Uterus (tissue), 4 donors: ENCODE data around the gene AKR1D1. TPM values are rescaled to one million over a fixed set of nuclear protein-coding genes. Genes with fewer than 3 reads are reported as not detected.
"Not testable (repeated sequence)": the region's sequence is repeated elsewhere in the genome, so short reads cannot be mapped to it uniquely, and the experiment has no call there.

Source experiments
- DNase-seq, 2 donors: peaks; one replicate each; pipeline ENCODE4 v3.0.0-alpha.2; 2019 to 2020
- H3K27ac ChIP-seq, 2 donors: fragments of 200-600 bp; sonication (generic); 1 replicate in 1 of 2; 2 replicates in 1 of 2; pipeline ENCODE4 v1.5.1; 2016 to 2018
- H3K27me3 ChIP-seq, 2 donors: fragments of 200-600 bp; sonication (generic); one replicate each; pipeline ENCODE4 v1.5.1; 2018 to 2019; ENCODE audit warnings: control low read depth in 1 of 2
- H3K36me3 ChIP-seq, 2 donors: fragments of 200-600 bp; sonication (generic); one replicate each; pipeline ENCODE4 v1.5.1; 2019; ENCODE audit warnings: control low read depth in 1 of 2
- H3K4me1 ChIP-seq, 2 donors: fragments of 200-600 bp; sonication (generic); one replicate each; pipeline ENCODE4 v1.5.1; 2018 to 2019; ENCODE audit warnings: control low read depth in 1 of 2
- H3K4me3 ChIP-seq, 2 donors: fragments of 200-600 bp; sonication (generic); 1 replicate in 1 of 2; 2 replicates in 1 of 2; pipeline ENCODE4 v1.5.1; 2018 to 2019; ENCODE audit warnings: mild to moderate bottlenecking in 1 of 2
- H3K9me3 ChIP-seq, 2 donors: fragments of 200-600 bp; sonication (generic); one replicate each; pipeline ENCODE4 v1.5.1; 2019; ENCODE audit warnings: control low read depth in 1 of 2
- CTCF ChIP-seq, 4 experiments: fragments of 200-600 bp in 2 of 4; fragments of 450-650 bp in 2 of 4; sonication (generic) in 2 of 4; IDR thresholded peaks; one replicate each; pipeline ENCODE4 v1.5.1; 2016 to 2019; ENCODE audit warnings: antibody characterized with exemption in 4 of 4, mild to moderate bottlenecking in 2 of 4, moderate library complexity in 1 of 4
- POLR2A ChIP-seq, 2 donors: fragments of 450-650 bp; IDR thresholded peaks; one replicate each; pipeline ENCODE4 v1.6.1; 2016; ENCODE audit warnings: antibody characterized with exemption in 2 of 2, mild to moderate bottlenecking in 1 of 2, moderate library complexity in 1 of 2
- intact Hi-C: fragments of 100-400 bp; cut with DNase I; formaldehyde crosslinking; loops from one replicate; pipeline ENCODE4 v1.15.1; 2023; ENCODE audit warnings: low total_unique reads
- total RNA-seq, 4 donors: library from RNA; depleted of rRNA in 3 of 4; stranded (reverse); fragments of >200 nt in 3 of 4; gene quantifications; one replicate each; pipeline versions ENCODE4 v1.1.0 to v1.2.4, GENCODE V29; 2014 to 2023
- donor health status: DM: yes; HTN: yes; CAD: no.

The AKR1D1 gene
- total RNA-seq, 4 donors from 2014 or later, result not detected

GRCh38 chr7:138144958-138145357 is 68.7 kb downstream of the AKR1D1 start:
- Histone ChIP-seq H3K4me1 (no peaks in the 10 kb centered on the region), H3K4me3 (no peak overlapping the region), H3K27ac (no peak overlapping the region), H3K36me3 (no peaks in the 10 kb centered on the region), H3K27me3 (no peaks in the 10 kb centered on the region), H3K9me3 (no peaks in the 10 kb centered on the region)
- DNase-seq, result no peak
- TF ChIP-seq CTCF (IDR thresholded peaks at IDR 0.05) (no peak), POLR2A (IDR thresholded peaks at IDR 0.05) (no peak)
- intact Hi-C loops, result no loop called here

GRCh38 chr7:138146221-138146620 is 70.0 kb downstream of the AKR1D1 start:
- intact Hi-C loops, DNase-seq, H3K9me3 ChIP-seq, H3K4me3 ChIP-seq, H3K36me3 ChIP-seq, H3K27ac ChIP-seq, H3K27me3 ChIP-seq, H3K4me1 ChIP-seq: not testable (repeated sequence)

GRCh38 chr7:138146757-138147734 is 70.8 kb downstream of the AKR1D1 start:
- DNase-seq, H3K36me3 ChIP-seq, H3K9me3 ChIP-seq, H3K27ac ChIP-seq, H3K27me3 ChIP-seq, H3K4me1 ChIP-seq, H3K4me3 ChIP-seq, intact Hi-C loops: not testable (repeated sequence)

- no peak for DNase-seq
- Histone ChIP-seq H3K27ac (no peak overlapping the region), H3K27me3 (no peaks in the 10 kb centered on the region), H3K4me3 (no peak overlapping the region), H3K9me3 (no peaks in the 10 kb centered on the region), H3K36me3 (no peaks in the 10 kb centered on the region), H3K4me1 (no peaks in the 10 kb centered on the region)
- intact Hi-C loops, result no loop called here
- no peak for TF ChIP-seq CTCF (IDR thresholded peaks at IDR 0.05)
- no peak for TF ChIP-seq POLR2A (IDR thresholded peaks at IDR 0.05)
Measured at GRCh38 chr7:138151731-138152577, 75.7 kb downstream of the AKR1D1 start.

GRCh38 chr7:138154661-138155060 is 78.4 kb downstream of the AKR1D1 start:
- Histone ChIP-seq H3K4me3 (no peak overlapping the region), H3K27ac (no peak overlapping the region), H3K4me1 (no peaks in the 10 kb centered on the region), H3K36me3 (no peaks in the 10 kb centered on the region), H3K27me3 (no peaks in the 10 kb centered on the region), H3K9me3 (no peaks in the 10 kb centered on the region)
- no peak for DNase-seq
- TF ChIP-seq CTCF (IDR thresholded peaks at IDR 0.05) (no peak), POLR2A (IDR thresholded peaks at IDR 0.05) (no peak)
- intact Hi-C loops, result no loop called here

- H3K9me3 ChIP-seq, result no peaks in the 10 kb centered on the region
- intact Hi-C loops, result no loop called here
- H3K36me3 ChIP-seq, result no peaks in the 10 kb centered on the region
- no peaks in the 10 kb centered on the region for H3K27me3 ChIP-seq
- H3K27ac ChIP-seq, result no peak overlapping the region
- H3K4me3 ChIP-seq, result no peak overlapping the region
- no peaks in the 10 kb centered on the region for H3K4me1 ChIP-seq
- DNase-seq, result no peak
- no peak for TF ChIP-seq CTCF (IDR thresholded peaks at IDR 0.05)
- no peak for TF ChIP-seq POLR2A (IDR thresholded peaks at IDR 0.05)
Measured at GRCh38 chr7:138157702-138158101, 81.4 kb downstream of the AKR1D1 start.
